ENCODE data around the gene GGA2.
"Not testable (repeated sequence)": the region's sequence is repeated elsewhere in the genome, so short reads cannot be mapped to it uniquely, and the experiment has no call there.

GGA2 gene

GRCh38 chr16:23504076-23504452 lies 6.2 kb downstream of the GGA2 start:
- DNase-seq, result peak; percentile 45

GRCh38 chr16:23502466-23502865 lies 7.8 kb downstream of the GGA2 start:
- DNase-seq, result no peak

- no peak for DNase-seq
Measured at GRCh38 chr16:23501291-23501690, 9.0 kb downstream of the GGA2 start.

GRCh38 chr16:23500862-23501225 lies 9.4 kb downstream of the GGA2 start:
- no peak for DNase-seq

GRCh38 chr16:23500212-23500861 lies 10.0 kb downstream of the GGA2 start:
- DNase-seq, result no peak

- DNase-seq, result no peak
Measured at GRCh38 chr16:23499801-23500200, 10.5 kb downstream of the GGA2 start.

GRCh38 chr16:23498863-23499262 lies 11.4 kb downstream of the GGA2 start:
- no peak for DNase-seq

- DNase-seq, result no peak
Measured at GRCh38 chr16:23497543-23497868, 12.8 kb downstream of the GGA2 start.

- no peak for DNase-seq
Measured at GRCh38 chr16:23496821-23497542, 13.3 kb downstream of the GGA2 start.

GRCh38 chr16:23495671-23496070 lies 14.6 kb downstream of the GGA2 start:
- no peak for DNase-seq

GRCh38 chr16:23494188-23494587 lies 16.1 kb downstream of the GGA2 start:
- DNase-seq, result no peak

- DNase-seq, result peak; percentile 40
Measured at GRCh38 chr16:23491490-23492391, 18.6 kb downstream of the GGA2 start.

GRCh38 chr16:23486480-23486879 lies 23.8 kb downstream of the GGA2 start:
- no peak for DNase-seq

GRCh38 chr16:23485841-23486240 lies 24.5 kb downstream of the GGA2 start:
- no peak for DNase-seq

- no peak for DNase-seq
Measured at GRCh38 chr16:23485257-23485614, 25.1 kb downstream of the GGA2 start.

- DNase-seq, result no peak
Measured at GRCh38 chr16:23484510-23485256, 25.6 kb downstream of the GGA2 start.

- DNase-seq, result not testable (repeated sequence)
Measured at GRCh38 chr16:23483492-23483891, 26.8 kb downstream of the GGA2 start.

- no peak for DNase-seq
Measured at GRCh38 chr16:23482778-23483177, 27.5 kb downstream of the GGA2 start.

- no peak for DNase-seq
Measured at GRCh38 chr16:23480257-23480656, 30.0 kb downstream of the GGA2 start.

GRCh38 chr16:23479138-23479537 lies 31.2 kb downstream of the GGA2 start:
- no peak for DNase-seq

- DNase-seq, result no peak
Measured at GRCh38 chr16:23478566-23478965, 31.7 kb downstream of the GGA2 start.

- no peak for DNase-seq
Measured at GRCh38 chr16:23476289-23476688, 34.0 kb downstream of the GGA2 start.

GRCh38 chr16:23469814-23470213 lies 40.5 kb downstream of the GGA2 start:
- DNase-seq, result peak; percentile 22

Measured in fibroblast of skin of scalp (primary cell).